SIG-M5 treated with dmso at 0.1 percent for 504 hours (cell line): ENCODE measurements around the gene DMAC1.

ENCODE experiments used
- DNase-seq: peaks from one replicate; lab custom pipeline; 2025; ENCODE audit not compliant: unreplicated experiment; lab: John Stamatoyannopoulos, UW

Gene DMAC1

GRCh38 chr9:7783635-7784063 is 15.9 kb downstream of the DMAC1 start:
- DNase-seq, result no peak

GRCh38 chr9:7782400-7783120 is 17.0 kb downstream of the DMAC1 start:
- DNase-seq, result no peak

- DNase-seq, result no peak
Observed at GRCh38 chr9:7780261-7780988, 19.2 kb downstream of the DMAC1 start.

- no peak for DNase-seq
Observed at GRCh38 chr9:7778851-7779600, 20.6 kb downstream of the DMAC1 start.

- no peak for DNase-seq
Observed at GRCh38 chr9:7777771-7778170, 21.8 kb downstream of the DMAC1 start.

GRCh38 chr9:7770111-7770510 is 29.5 kb downstream of the DMAC1 start:
- DNase-seq, result no peak

- DNase-seq, result no peak
Observed at GRCh38 chr9:7762600-7762999, 37.0 kb downstream of the DMAC1 start.

GRCh38 chr9:7760014-7760415 is 39.6 kb downstream of the DMAC1 start:
- DNase-seq, result no peak

GRCh38 chr9:7756088-7756487 is 43.5 kb downstream of the DMAC1 start:
- DNase-seq, result no peak

GRCh38 chr9:7752481-7752880 is 47.1 kb downstream of the DMAC1 start:
- DNase-seq, result no peak
